Panc1 (cell line): Measurements from ENCODE around the gene MACROD2. TPM values are rescaled to one million over a fixed set of nuclear protein-coding genes. Genes with fewer than 3 reads are reported as not detected.

Experiments used
- ATAC-seq: fragments of 200-7000 bp; cut with Tn5 transposase; 2 replicates; pipeline ENCODE4 v1.9.1; 2020; ENCODE audit warnings: mild to moderate bottlenecking, moderate library complexity
- BruUV-seq: library from RNA; stranded (reverse); fragments of 400-500 nt; replicated peaks from 2 replicates; lab custom pipeline; 2021; lab: Mats Ljungman, UMichigan
- CTCF ChIA-PET: fragments of 300-600 bp; sonication (Branson Sonifier 250); formaldehyde crosslinking; loops from one replicate; lab custom pipeline; 2022; ENCODE audit warnings: antibody characterized with exemption; lab: Charles Lee
- POLR2A ChIA-PET: fragments of 300-600 bp; sonication (Branson Sonifier 250); formaldehyde crosslinking; loops from one replicate; lab custom pipeline; 2022; ENCODE audit warnings: antibody characterized with exemption; lab: Charles Lee
- DNase-seq: peaks from one replicate; pipeline ENCODE4 v3.0.0-alpha.2; 2010; ENCODE audit warnings: low read depth, low spot score
- H3K27ac ChIP-seq: 2 replicates; pipeline ENCODE4 v1.5.1; 2011; ENCODE audit warnings: mild to moderate bottlenecking, low read length, inconsistent platforms
- H3K27me3 ChIP-seq: fragments of 200-500 bp; sonication (Bioruptor generic); 2 replicates; pipeline ENCODE4 v1.6.0; 2014; ENCODE audit warnings: low read length, inconsistent platforms; ENCODE audit not compliant: control insufficient read depth, insufficient read depth
- H3K36me3 ChIP-seq: fragments of 200-500 bp; sonication (Bioruptor generic); 2 replicates; pipeline ENCODE4 v1.5.1; 2014; ENCODE audit warnings: inconsistent platforms, mild to moderate bottlenecking, low read length, moderate library complexity; ENCODE audit not compliant: control insufficient read depth, insufficient read depth
- H3K4me1 ChIP-seq: 2 replicates; pipeline ENCODE4 v1.5.1; 2011; ENCODE audit warnings: inconsistent platforms, mild to moderate bottlenecking, low read length, moderate library complexity; ENCODE audit not compliant: control insufficient read depth, insufficient read depth
- H3K4me3 ChIP-seq, 2 experiments: 2 replicates each; pipeline ENCODE4 v1.5.1; 2011 to 2012; ENCODE audit warnings: low read depth in 2 of 2, low read length in 2 of 2, mild to moderate bottlenecking in 2 of 2, inconsistent platforms in 1 of 2, moderate library complexity in 1 of 2
- H3K9me3 ChIP-seq: fragments of 200-500 bp; sonication (Bioruptor generic); 2 replicates; pipeline ENCODE4 v1.5.1; 2014; ENCODE audit warnings: low read depth, mild to moderate bottlenecking, inconsistent platforms, low read length, moderate library complexity; ENCODE audit not compliant: control insufficient read depth, insufficient read depth
- POLR2AphosphoS5 ChIP-seq: IDR thresholded peaks from 2 replicates; pipeline ENCODE4 v1.6.1; 2012; ENCODE audit warnings: mild to moderate bottlenecking, low read depth, low read length, moderate library complexity
- SIN3A ChIP-seq: IDR thresholded peaks from 2 replicates; pipeline ENCODE4 v1.6.1; 2012; ENCODE audit warnings: low read depth, mild to moderate bottlenecking, low read length, moderate library complexity, borderline replicate concordance; ENCODE audit not compliant: insufficient read depth
- TCF7L2 ChIP-seq: IDR thresholded peaks from 2 replicates; pipeline ENCODE4 v1.6.1; 2011; ENCODE audit warnings: mild to moderate bottlenecking, low read depth, low read length, inconsistent platforms
- in situ Hi-C: cut with HindIII; loops from 2 replicates; pipeline ENCODE4 v1.10.0; 2016; ENCODE audit warnings: low sequenced_read_pairs, low pct_unique_long_range_greater_than_20kb
- intact Hi-C: fragments of 100-400 bp; cut with micrococcal nuclease; formaldehyde crosslinking; loops from one replicate; pipeline ENCODE4 v1.10.0; 2022; ENCODE audit not compliant: unreplicated experiment
- total RNA-seq: library from RNA; stranded (reverse); gene quantifications from one replicate; pipeline ENCODE4 v1.2.1, GENCODE V29; 2021; ENCODE audit not compliant: unreplicated experiment
- TF ChIP-seq, protein P1 (sequence below): fragments of 450-650 bp; IDR thresholded peaks from 2 replicates; pipeline ENCODE4 v1.5.1; 2017; ENCODE audit warnings: mild to moderate bottlenecking
- TF ChIP-seq, protein P2 (sequence below), 2 experiments: IDR thresholded peaks; 2 replicates each; pipeline ENCODE4 v1.6.1; 2011 to 2012; ENCODE audit warnings: low read depth in 2 of 2, control low read depth in 1 of 2, low read length in 1 of 2, mild to moderate bottlenecking in 1 of 2, moderate library complexity in 1 of 2; ENCODE audit not compliant: insufficient read depth in 1 of 2

Gene MACROD2
- total RNA-seq, 1 experiment from 2014 or later, result 1.2 TPM

DNA sequence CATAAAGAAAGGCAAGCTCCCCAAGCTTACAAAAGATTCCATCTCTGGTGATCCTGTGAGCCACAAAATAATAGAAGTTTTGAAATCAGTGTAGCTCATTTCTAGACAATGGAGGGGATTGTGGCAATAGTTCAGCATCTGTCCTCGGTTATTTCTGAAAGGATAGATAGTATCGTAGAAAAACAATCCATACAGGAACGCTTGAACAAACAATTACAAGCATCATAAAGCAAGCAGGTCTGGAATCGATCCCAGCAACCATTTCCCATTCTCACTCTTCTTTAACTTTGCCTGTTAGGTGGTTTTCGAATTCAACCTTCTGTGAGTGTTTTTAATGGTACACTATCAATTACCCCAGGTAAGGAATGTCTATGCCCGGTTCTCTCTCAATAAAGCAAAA lies 1646.8 kb downstream of the MACROD2 start:
- ChIA-PET POLR2A (no interaction called here), CTCF (no interaction called here)
- H3K4me1 ChIP-seq, result no peaks in the 10 kb centered on the region
- H3K27ac ChIP-seq, result no peak overlapping the region
- no TSS peak for BruUV-seq
- TF ChIP-seq SIN3A (no peak), TCF7L2 (no peak), POLR2AphosphoS5 (no peak)
- TF ChIP-seq, protein P1, sequence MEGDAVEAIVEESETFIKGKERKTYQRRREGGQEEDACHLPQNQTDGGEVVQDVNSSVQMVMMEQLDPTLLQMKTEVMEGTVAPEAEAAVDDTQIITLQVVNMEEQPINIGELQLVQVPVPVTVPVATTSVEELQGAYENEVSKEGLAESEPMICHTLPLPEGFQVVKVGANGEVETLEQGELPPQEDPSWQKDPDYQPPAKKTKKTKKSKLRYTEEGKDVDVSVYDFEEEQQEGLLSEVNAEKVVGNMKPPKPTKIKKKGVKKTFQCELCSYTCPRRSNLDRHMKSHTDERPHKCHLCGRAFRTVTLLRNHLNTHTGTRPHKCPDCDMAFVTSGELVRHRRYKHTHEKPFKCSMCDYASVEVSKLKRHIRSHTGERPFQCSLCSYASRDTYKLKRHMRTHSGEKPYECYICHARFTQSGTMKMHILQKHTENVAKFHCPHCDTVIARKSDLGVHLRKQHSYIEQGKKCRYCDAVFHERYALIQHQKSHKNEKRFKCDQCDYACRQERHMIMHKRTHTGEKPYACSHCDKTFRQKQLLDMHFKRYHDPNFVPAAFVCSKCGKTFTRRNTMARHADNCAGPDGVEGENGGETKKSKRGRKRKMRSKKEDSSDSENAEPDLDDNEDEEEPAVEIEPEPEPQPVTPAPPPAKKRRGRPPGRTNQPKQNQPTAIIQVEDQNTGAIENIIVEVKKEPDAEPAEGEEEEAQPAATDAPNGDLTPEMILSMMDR, result no peak
- TF ChIP-seq, protein P2, sequence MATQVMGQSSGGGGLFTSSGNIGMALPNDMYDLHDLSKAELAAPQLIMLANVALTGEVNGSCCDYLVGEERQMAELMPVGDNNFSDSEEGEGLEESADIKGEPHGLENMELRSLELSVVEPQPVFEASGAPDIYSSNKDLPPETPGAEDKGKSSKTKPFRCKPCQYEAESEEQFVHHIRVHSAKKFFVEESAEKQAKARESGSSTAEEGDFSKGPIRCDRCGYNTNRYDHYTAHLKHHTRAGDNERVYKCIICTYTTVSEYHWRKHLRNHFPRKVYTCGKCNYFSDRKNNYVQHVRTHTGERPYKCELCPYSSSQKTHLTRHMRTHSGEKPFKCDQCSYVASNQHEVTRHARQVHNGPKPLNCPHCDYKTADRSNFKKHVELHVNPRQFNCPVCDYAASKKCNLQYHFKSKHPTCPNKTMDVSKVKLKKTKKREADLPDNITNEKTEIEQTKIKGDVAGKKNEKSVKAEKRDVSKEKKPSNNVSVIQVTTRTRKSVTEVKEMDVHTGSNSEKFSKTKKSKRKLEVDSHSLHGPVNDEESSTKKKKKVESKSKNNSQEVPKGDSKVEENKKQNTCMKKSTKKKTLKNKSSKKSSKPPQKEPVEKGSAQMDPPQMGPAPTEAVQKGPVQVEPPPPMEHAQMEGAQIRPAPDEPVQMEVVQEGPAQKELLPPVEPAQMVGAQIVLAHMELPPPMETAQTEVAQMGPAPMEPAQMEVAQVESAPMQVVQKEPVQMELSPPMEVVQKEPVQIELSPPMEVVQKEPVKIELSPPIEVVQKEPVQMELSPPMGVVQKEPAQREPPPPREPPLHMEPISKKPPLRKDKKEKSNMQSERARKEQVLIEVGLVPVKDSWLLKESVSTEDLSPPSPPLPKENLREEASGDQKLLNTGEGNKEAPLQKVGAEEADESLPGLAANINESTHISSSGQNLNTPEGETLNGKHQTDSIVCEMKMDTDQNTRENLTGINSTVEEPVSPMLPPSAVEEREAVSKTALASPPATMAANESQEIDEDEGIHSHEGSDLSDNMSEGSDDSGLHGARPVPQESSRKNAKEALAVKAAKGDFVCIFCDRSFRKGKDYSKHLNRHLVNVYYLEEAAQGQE (IDR thresholded peaks at IDR 0.05; ENCODE audit: insufficient read depth in 1 of 2, low read depth in 2 of 2, low read length in 1 of 2), result no peak
- intact Hi-C loops (no loop called here), in situ Hi-C loops (no loop called here)
- no peak for DNase-seq
- H3K36me3 ChIP-seq, result no peaks in the 10 kb centered on the region
- ATAC-seq, result no peak
- H3K4me3 ChIP-seq, result no peak overlapping the region
- no peaks in the 10 kb centered on the region for H3K9me3 ChIP-seq
- no peaks in the 10 kb centered on the region for H3K27me3 ChIP-seq

- Histone ChIP-seq H3K4me1 (no peaks in the 10 kb centered on the region), H3K27me3 (no peaks in the 10 kb centered on the region), H3K27ac (no peak overlapping the region), H3K9me3 (no peaks in the 10 kb centered on the region), H3K36me3 (no peaks in the 10 kb centered on the region), H3K4me3 (no peak overlapping the region)
- CTCF ChIA-PET, result no interaction called here
- DNase-seq (no peak), ATAC-seq (no peak)
- intact Hi-C loops, result no loop called here
- TF ChIP-seq, protein P1, result no peak
- TF ChIP-seq, protein P2 (IDR thresholded peaks at IDR 0.05; ENCODE audit: insufficient read depth in 1 of 2, low read depth in 2 of 2, low read length in 1 of 2), result no peak
- TF ChIP-seq SIN3A (no peak), TCF7L2 (no peak), POLR2AphosphoS5 (no peak)
- POLR2A ChIA-PET, result no interaction called here
- BruUV-seq, result no TSS peak
- in situ Hi-C loops, result no loop called here
These were observed 1647.4 kb downstream of the MACROD2 start for GRCh38 chr20:15642676-15643075.
